ENCODE data around the gene FOSL2. TPM values are rescaled to one million over a fixed set of nuclear protein-coding genes. Genes with fewer than 3 reads are reported as not detected.

Gene FOSL2
- total and polyA plus RNA-seq, 2 donors: 6.0 to 37.1 TPM

DNA sequence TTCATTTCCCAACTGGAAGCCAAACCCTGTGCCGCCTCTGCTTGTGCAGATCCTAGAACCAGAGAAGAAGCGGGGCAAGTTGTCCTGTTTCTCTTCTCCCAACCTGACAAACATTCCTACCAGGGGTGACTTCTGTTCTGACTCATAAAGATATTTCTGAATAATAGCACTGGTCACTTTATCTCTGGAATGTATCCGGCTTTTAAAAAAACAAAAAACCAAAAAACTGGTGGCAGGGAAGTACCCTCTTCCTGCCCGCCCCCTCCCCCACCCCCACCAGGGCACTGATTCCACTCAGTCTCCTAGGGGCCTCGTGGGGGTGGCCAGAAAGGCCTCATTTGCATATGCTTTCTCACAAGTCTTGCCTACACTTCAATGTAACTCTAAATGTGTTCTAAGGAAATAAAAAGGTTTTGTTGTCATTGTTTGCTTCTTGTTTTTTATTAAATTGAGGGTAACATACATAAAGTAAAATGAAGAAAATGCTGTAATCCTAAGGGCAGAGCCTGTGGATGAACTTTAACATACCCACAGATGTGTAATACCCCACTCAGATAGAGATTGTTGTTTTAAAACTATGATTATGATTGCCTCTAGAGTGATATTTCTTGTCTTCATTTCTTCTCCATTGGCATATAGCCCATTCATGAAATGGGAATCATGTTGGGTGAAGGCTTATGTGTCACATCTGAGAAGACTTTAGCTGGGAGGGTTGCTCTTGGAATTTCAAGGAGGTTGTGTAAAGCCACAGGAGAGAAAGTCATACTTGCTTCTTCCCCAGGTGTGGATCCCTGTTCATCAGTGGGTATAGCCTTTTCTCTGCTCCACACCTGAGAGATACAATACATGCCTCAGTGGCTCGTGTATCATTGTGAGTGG, 5.3 kb upstream of the FOSL2 start:
- WGBS: 77% methylated on average over 6 of the region's 6 CpGs
- no peak for DNase-seq (ENCODE audit: low read depth in 6 of 9, low spot score in 9 of 9)
- Histone ChIP-seq H3K4me3 (ENCODE audit: low read length in 2 of 2) (no peak overlapping the region), H3K36me3 (ENCODE audit: control insufficient read depth in 2 of 2, insufficient read depth in 2 of 2, low read length in 1 of 2) (no peaks in the 10 kb centered on the region), H3K27me3 (ENCODE audit: control insufficient read depth in 2 of 2, insufficient read depth in 1 of 2, low read length in 1 of 2) (peaks cover 23 to 35% of the 10 kb centered on the region in 2 donors), H3K9me3 (ENCODE audit: control insufficient read depth in 2 of 2, insufficient read depth in 1 of 2, low read length in 1 of 2) (no peaks in the 10 kb centered on the region), H3K4me1 (ENCODE audit: control insufficient read depth in 2 of 2, insufficient read depth in 2 of 2, low read length in 2 of 2) (peaks cover 16 to 35% of the 10 kb centered on the region in 2 donors), H3K27ac (ENCODE audit: low read depth in 1 of 2, low read length in 1 of 2) (no peak overlapping the region)

DNA sequence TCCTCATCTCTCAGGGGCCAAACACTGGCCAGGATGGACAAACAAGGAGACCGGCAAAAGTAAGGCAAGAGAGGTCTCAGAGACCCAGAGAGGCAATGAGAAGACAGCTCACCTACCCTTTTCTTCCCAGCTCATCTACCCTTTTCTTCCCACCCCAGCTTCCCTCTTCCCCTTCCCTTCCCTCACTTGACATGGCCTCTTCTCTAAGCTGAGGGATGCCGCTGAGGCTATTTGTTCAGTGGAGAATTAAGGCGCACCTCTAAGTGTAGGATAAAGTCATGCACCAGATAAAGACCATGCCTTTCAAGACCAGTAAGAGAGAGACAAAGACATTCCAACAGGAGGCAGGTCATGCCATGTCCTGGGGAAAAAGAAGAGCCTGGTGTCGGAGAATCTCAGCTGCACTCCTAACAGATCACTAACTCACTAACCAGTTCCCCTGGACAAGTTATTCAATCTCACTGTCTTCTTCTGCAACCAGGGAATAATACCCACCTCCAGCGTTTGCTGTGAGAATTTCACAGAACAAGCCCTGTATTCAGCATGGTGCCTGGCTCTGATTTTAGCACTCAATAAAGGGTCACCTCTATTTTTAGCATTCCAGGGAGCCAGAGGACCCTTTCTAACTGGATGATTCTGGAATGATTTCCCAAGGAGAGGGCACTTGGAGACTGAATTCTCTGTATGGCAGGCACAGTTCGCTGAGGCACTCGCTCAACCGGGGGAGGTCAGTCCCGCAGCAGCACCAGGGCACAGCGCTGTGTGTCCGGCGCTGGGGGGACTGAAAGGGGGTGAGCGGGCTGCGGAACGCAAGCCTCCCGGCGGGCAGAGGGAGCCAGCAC, 3.0 kb upstream of the FOSL2 start:
- Histone ChIP-seq H3K27ac (ENCODE audit: low read depth in 1 of 2, low read length in 1 of 2) (peak overlapping the region; percentile 53 to 71), H3K4me1 (ENCODE audit: control insufficient read depth in 2 of 2, insufficient read depth in 2 of 2, low read length in 2 of 2) (peaks cover 19 to 34% of the 10 kb centered on the region in 2 donors), H3K9me3 (ENCODE audit: control insufficient read depth in 2 of 2, insufficient read depth in 1 of 2, low read length in 1 of 2) (no peaks in the 10 kb centered on the region), H3K27me3 (ENCODE audit: control insufficient read depth in 2 of 2, insufficient read depth in 1 of 2, low read length in 1 of 2) (peaks cover 32 to 57% of the 10 kb centered on the region in 2 donors), H3K4me3 (ENCODE audit: low read length in 2 of 2) (peak overlapping the region in 1 of 2 donors; percentile 67), H3K36me3 (ENCODE audit: control insufficient read depth in 2 of 2, insufficient read depth in 2 of 2, low read length in 1 of 2) (no peaks in the 10 kb centered on the region)
- DNase-seq (ENCODE audit: low read depth in 6 of 9, low spot score in 9 of 9): no peak
- WGBS: 47% methylated on average over 17 of the region's 17 CpGs

DNA sequence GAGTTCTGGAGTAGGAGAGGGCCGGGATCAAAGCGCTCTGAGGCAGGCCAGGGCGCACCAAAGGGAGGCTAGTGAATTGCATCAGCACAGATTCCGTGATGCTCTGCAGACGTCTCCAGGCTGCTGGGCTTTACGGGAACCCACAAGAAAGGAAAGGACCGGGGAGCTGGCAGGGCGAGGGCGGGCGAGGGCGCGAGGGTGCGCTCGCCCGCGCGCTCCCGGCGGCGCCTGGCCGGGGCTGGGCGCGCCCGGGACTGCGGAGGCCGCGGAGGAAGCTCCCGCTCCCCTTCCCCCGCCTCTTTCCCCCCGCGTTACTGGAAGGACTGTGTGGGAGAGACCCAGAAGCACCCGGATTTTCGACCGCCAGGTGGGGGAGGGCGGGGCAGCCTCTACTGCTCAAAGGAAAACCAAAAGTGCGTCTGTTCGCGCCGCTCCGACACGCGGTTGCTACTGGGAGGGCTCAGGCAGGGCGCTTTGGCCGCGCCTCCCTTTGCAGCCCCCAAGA, 2.4 kb upstream of the FOSL2 start:
- Histone ChIP-seq H3K27ac (ENCODE audit: low read depth in 1 of 2, low read length in 1 of 2) (peak overlapping the region; percentile 82 to 89), H3K9me3 (ENCODE audit: control insufficient read depth in 2 of 2, insufficient read depth in 1 of 2, low read length in 1 of 2) (no peaks in the 10 kb centered on the region), H3K4me1 (ENCODE audit: control insufficient read depth in 2 of 2, insufficient read depth in 2 of 2, low read length in 2 of 2) (peaks cover 19 to 36% of the 10 kb centered on the region in 2 donors), H3K4me3 (ENCODE audit: low read length in 2 of 2) (peak overlapping the region; percentile 54 to 67), H3K36me3 (ENCODE audit: control insufficient read depth in 2 of 2, insufficient read depth in 2 of 2, low read length in 1 of 2) (no peaks in the 10 kb centered on the region), H3K27me3 (ENCODE audit: control insufficient read depth in 2 of 2, insufficient read depth in 1 of 2, low read length in 1 of 2) (peaks cover 39 to 64% of the 10 kb centered on the region in 2 donors)
- WGBS: 1% methylated on average over 45 of the region's 45 CpGs
- peak in 4 of 9 donors; percentile 56 to 84 (median 65) for DNase-seq (ENCODE audit: low read depth in 6 of 9, low spot score in 9 of 9)

DNA sequence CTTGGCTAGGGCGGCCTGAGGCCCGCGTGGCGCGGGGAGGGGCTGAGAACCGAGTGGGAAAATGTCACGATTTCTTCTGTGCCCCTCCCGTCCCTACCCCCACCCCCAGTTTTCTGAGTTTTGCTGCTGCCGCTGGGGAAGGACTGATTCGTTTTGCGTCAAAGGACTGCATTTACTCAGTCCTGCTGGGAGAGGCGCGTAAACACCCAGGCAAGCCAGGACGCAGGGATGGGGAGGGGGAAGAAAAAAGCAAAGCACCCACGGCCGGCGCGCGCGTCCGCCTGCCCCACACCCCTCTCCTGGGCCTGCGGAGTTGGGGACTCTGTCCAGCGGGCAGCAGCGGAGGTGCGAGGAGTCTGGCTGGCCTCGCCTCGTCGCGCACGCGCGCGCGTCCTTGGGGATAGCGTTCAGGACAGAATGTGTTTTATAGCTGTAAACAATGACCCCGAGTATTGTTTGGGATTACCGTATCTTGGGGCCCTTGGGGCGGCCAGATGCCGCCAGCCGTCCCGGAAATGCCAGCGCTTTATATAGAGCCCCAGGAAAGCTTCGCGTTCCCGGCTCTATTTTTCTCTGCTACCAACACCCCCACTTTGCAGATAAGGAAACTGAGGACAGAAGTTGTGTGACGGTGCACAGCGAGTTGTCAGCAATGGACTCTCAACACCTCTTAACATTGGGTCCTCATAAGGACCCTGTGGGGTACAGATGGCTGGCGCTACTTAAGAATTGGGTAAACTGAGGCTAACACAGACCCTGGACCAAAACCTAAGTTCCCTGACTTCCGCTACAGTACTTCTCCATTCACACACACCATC, 1.7 kb upstream of the FOSL2 start:
- H3K4me3 ChIP-seq (ENCODE audit: low read length in 2 of 2): peak overlapping the region; percentile 54 to 67
- H3K9me3 ChIP-seq (ENCODE audit: control insufficient read depth in 2 of 2, insufficient read depth in 1 of 2, low read length in 1 of 2): no peaks in the 10 kb centered on the region
- H3K27me3 ChIP-seq (ENCODE audit: control insufficient read depth in 2 of 2, insufficient read depth in 1 of 2, low read length in 1 of 2): peaks cover 44 to 70% of the 10 kb centered on the region in 2 donors
- no peak for DNase-seq (ENCODE audit: low read depth in 6 of 9, low spot score in 9 of 9)
- H3K36me3 ChIP-seq (ENCODE audit: control insufficient read depth in 2 of 2, insufficient read depth in 2 of 2, low read length in 1 of 2): no peaks in the 10 kb centered on the region
- under 1% methylated on average over 49 of the region's 49 CpGs for WGBS
- H3K27ac ChIP-seq (ENCODE audit: low read depth in 1 of 2, low read length in 1 of 2): peak overlapping the region; percentile 82 to 91
- H3K4me1 ChIP-seq (ENCODE audit: control insufficient read depth in 2 of 2, insufficient read depth in 2 of 2, low read length in 2 of 2): peaks cover 19 to 36% of the 10 kb centered on the region in 2 donors

DNA sequence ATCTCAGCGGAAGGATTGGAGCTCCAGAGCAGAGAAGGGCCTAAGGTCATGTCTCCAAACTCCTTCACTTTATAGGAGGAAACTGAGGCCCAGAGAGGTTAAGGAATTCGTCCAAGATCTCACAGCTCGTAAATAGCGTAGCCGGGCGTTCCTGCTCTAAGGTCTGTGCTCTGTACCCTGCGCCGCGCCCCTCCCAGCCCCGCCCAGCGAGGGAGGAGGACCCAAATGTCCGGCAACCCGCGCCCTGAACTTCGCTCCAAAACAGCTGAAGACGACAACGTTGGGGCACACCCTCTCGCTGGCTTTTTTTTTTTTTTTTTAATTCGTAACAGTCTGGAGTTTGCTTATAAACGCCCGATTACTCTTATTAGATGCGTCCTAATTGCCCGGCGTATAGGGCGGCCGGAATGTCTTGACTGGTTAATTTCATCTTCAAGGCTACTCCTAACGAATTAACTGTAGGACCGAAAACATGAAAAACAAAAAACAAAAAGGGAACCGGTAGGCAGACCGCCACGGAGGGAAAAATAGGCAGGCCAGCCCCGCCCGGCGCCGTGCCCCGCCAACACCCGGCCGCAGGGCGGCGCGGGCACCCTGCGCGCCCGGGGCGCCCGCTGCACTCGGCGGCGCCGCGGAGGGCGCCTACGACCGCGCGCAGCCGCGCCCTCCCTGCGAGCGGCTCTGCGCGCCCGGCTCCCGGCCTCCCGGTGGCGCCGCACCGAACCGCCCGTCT, 928 bp upstream of the FOSL2 start:
- peak in 1 of 9 donors; percentile 49 for DNase-seq (ENCODE audit: low read depth in 6 of 9, low spot score in 9 of 9)
- Histone ChIP-seq H3K9me3 (ENCODE audit: control insufficient read depth in 2 of 2, insufficient read depth in 1 of 2, low read length in 1 of 2) (no peaks in the 10 kb centered on the region), H3K4me1 (ENCODE audit: control insufficient read depth in 2 of 2, insufficient read depth in 2 of 2, low read length in 2 of 2) (peaks cover 19 to 36% of the 10 kb centered on the region in 2 donors), H3K4me3 (ENCODE audit: low read length in 2 of 2) (peak overlapping the region; percentile 54 to 67), H3K27ac (ENCODE audit: low read depth in 1 of 2, low read length in 1 of 2) (peak overlapping the region; percentile 82 to 91), H3K36me3 (ENCODE audit: control insufficient read depth in 2 of 2, insufficient read depth in 2 of 2, low read length in 1 of 2) (no peaks in the 10 kb centered on the region), H3K27me3 (ENCODE audit: control insufficient read depth in 2 of 2, insufficient read depth in 1 of 2, low read length in 1 of 2) (peaks cover 50 to 76% of the 10 kb centered on the region in 2 donors)
- under 1% methylated on average over 70 of the region's 70 CpGs for whole genome bisulfite sequencing

DNA sequence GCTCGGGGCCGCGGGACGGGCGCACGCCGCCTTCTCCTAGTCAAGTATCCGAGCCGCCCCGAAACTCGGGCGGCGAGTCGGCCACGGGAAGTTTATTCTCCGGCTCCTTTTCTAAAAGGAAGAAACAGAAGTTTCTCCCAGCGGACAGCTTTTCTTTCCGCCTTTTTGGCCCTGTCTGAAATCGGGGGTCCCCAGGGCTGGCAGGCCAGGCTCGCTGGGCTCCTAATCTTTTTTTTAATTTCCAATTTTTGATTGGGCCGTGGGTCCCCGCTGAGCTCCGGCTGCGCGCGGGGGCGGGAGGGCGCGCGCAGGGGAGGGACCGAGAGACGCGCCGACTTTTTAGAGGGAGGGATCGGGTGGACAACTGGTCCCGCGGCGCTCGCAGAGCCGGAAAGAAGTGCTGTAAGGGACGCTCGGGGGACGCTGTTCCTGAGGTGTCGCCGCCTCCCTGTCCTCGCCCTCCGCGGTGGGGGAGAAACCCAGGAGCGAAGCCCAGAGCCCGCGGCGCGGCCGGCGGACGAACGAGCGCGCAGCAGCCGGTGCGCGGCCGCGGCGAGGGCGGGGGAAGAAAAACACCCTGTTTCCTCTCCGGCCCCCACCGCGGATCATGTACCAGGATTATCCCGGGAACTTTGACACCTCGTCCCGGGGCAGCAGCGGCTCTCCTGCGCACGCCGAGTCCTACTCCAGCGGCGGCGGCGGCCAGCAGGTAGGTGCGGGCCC, 617 bp downstream of the FOSL2 start:
- WGBS: under 1% methylated on average over 81 of the region's 81 CpGs

DNA sequence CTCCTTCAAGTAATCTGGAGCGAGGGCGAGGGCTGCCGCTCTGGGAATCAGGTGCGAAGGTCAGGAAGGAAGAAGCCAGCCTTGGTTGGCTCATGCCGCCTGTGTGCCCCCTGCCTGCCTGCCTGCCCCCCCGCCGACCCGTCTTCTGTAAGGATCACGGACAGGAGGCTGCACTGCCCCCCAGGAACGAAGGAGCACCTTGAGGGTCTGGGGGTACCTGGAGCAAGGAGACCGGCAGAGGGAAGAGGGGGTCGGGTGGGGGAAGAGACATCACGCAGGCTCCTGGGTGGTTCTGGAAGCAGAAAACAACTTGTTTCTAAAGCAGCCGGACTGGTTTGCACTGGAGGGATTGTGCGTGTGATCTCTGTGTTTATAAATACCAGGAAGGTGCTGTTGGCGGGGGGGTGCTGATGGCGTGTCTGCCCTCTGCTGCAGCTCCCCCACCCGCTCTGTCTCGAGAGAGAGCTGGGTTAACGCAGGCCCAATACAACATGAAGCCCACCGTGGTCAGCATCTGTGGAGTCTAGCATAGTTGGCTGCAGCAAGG, 1.7 kb downstream of the FOSL2 start:
- 14% methylated on average over 21 of the region's 21 CpGs for WGBS
- no peak for DNase-seq (ENCODE audit: low read depth in 6 of 9, low spot score in 9 of 9)
- peaks cover 19 to 42% of the 10 kb centered on the region in 2 donors for H3K4me1 ChIP-seq (ENCODE audit: control insufficient read depth in 2 of 2, insufficient read depth in 2 of 2, low read length in 2 of 2)
- H3K9me3 ChIP-seq (ENCODE audit: control insufficient read depth in 2 of 2, insufficient read depth in 1 of 2, low read length in 1 of 2): no peaks in the 10 kb centered on the region
- H3K36me3 ChIP-seq (ENCODE audit: control insufficient read depth in 2 of 2, insufficient read depth in 2 of 2, low read length in 1 of 2): no peaks in the 10 kb centered on the region
- peaks cover 50 to 77% of the 10 kb centered on the region in 2 donors for H3K27me3 ChIP-seq (ENCODE audit: control insufficient read depth in 2 of 2, insufficient read depth in 1 of 2, low read length in 1 of 2)
- H3K4me3 ChIP-seq (ENCODE audit: low read length in 2 of 2): peak overlapping the region; percentile 45 to 67
- peak overlapping the region; percentile 74 to 91 for H3K27ac ChIP-seq (ENCODE audit: low read depth in 1 of 2, low read length in 1 of 2)

More for the DNA sequence above, 617 bp downstream of the FOSL2 start:
- peaks cover 19 to 36% of the 10 kb centered on the region in 2 donors for H3K4me1 ChIP-seq (ENCODE audit: control insufficient read depth in 2 of 2, insufficient read depth in 2 of 2, low read length in 2 of 2)
- H3K27me3 ChIP-seq (ENCODE audit: control insufficient read depth in 2 of 2, insufficient read depth in 1 of 2, low read length in 1 of 2): peaks cover 50 to 77% of the 10 kb centered on the region in 2 donors
- H3K27ac ChIP-seq (ENCODE audit: low read depth in 1 of 2, low read length in 1 of 2): peak overlapping the region; percentile 86 to 91
- H3K36me3 ChIP-seq (ENCODE audit: control insufficient read depth in 2 of 2, insufficient read depth in 2 of 2, low read length in 1 of 2): no peaks in the 10 kb centered on the region
- H3K4me3 ChIP-seq (ENCODE audit: low read length in 2 of 2): peak overlapping the region; percentile 54 to 67
- peak in 1 of 9 donors; percentile 54 for DNase-seq (ENCODE audit: low read depth in 6 of 9, low spot score in 9 of 9)
- no peaks in the 10 kb centered on the region for H3K9me3 ChIP-seq (ENCODE audit: control insufficient read depth in 2 of 2, insufficient read depth in 1 of 2, low read length in 1 of 2)

All from thymus (tissue), 11 donors.